Loucy (cell line): ENCODE data around the gene RCAN2.

Source experiments
- CTCF ChIP-seq: fragments of 200-600 bp; sonication (generic); conservative IDR thresholded peaks from 2 replicates; pipeline ENCODE4 v1.5.1; 2014; ENCODE audit warnings: mild to moderate bottlenecking, antibody characterized with exemption, low read length
- EZH2phosphoT487 ChIP-seq: fragments of 200-600 bp; IDR thresholded peaks from 2 replicates; pipeline ENCODE4 v1.6.1; 2018; ENCODE audit warnings: antibody characterized with exemption, mild to moderate bottlenecking, moderate library complexity, borderline replicate concordance

GRCh38 chr6:46222286-46222685 lies 269.0 kb downstream of the RCAN2 start:
- TF ChIP-seq CTCF (no peak), EZH2phosphoT487 (no peak)
